Measurements from ENCODE around the gene PHPT1.

PHPT1 gene

GRCh38 chr9:136825295-136826187 lies 23.7 kb upstream of the PHPT1 start:
- TF ChIP-seq CREB1 (IDR thresholded peaks at IDR 0.05; ENCODE audit: low read depth) = no peak
- TF ChIP-seq FOXM1 (IDR thresholded peaks at IDR 0.05; ENCODE audit: borderline replicate concordance, low read depth) = no peak
- no peak for TF ChIP-seq CEBPB (IDR thresholded peaks at IDR 0.05)
- TF ChIP-seq EP300 (IDR thresholded peaks at IDR 0.05; ENCODE audit: borderline replicate concordance) = no peak
- TF ChIP-seq USF1 (IDR thresholded peaks at IDR 0.05) = no peak
- TF ChIP-seq REST (IDR thresholded peaks at IDR 0.05; ENCODE audit: low read depth) = no peak
- no peak for TF ChIP-seq NFIC (IDR thresholded peaks at IDR 0.05)
- no peak for TF ChIP-seq TAF1 (IDR thresholded peaks at IDR 0.05; ENCODE audit: low read depth)
- TF ChIP-seq MAX (IDR thresholded peaks at IDR 0.05) = no peak
- TF ChIP-seq RAD21 (IDR thresholded peaks at IDR 0.05; ENCODE audit: low read depth) = no peak
- no peak for TF ChIP-seq TCF12 (IDR thresholded peaks at IDR 0.05; ENCODE audit: low read depth)
- no peak for TF ChIP-seq ZBTB7A (IDR thresholded peaks at IDR 0.05; ENCODE audit: low read depth)
- no peak for TF ChIP-seq EGR1 (IDR thresholded peaks at IDR 0.05)
- no peak for TF ChIP-seq TEAD4 (IDR thresholded peaks at IDR 0.05)
- TF ChIP-seq YY1 (IDR thresholded peaks at IDR 0.05; ENCODE audit: low read depth) = no peak

- TF ChIP-seq TAF1 (IDR thresholded peaks at IDR 0.05; ENCODE audit: low read depth) = no peak
- no peak for TF ChIP-seq TCF12 (IDR thresholded peaks at IDR 0.05; ENCODE audit: low read depth)
- no peak for TF ChIP-seq NFIC (IDR thresholded peaks at IDR 0.05)
- no peak for TF ChIP-seq RAD21 (IDR thresholded peaks at IDR 0.05; ENCODE audit: low read depth)
- TF ChIP-seq USF1 (IDR thresholded peaks at IDR 0.05) = no peak
- no peak for TF ChIP-seq REST (IDR thresholded peaks at IDR 0.05; ENCODE audit: low read depth)
- TF ChIP-seq EP300 (IDR thresholded peaks at IDR 0.05; ENCODE audit: borderline replicate concordance) = no peak
- no peak for TF ChIP-seq CEBPB (IDR thresholded peaks at IDR 0.05)
- no peak for TF ChIP-seq MAX (IDR thresholded peaks at IDR 0.05)
Measured at GRCh38 chr9:136826188-136826541, 23.0 kb upstream of the PHPT1 start.

- TF ChIP-seq EGR1 (IDR thresholded peaks at IDR 0.05) (no peak), YY1 (IDR thresholded peaks at IDR 0.05; ENCODE audit: low read depth) (no peak), RAD21 (IDR thresholded peaks at IDR 0.05; ENCODE audit: low read depth) (no peak), TCF12 (IDR thresholded peaks at IDR 0.05; ENCODE audit: low read depth) (no peak), CREB1 (IDR thresholded peaks at IDR 0.05; ENCODE audit: low read depth) (no peak), EP300 (IDR thresholded peaks at IDR 0.05; ENCODE audit: borderline replicate concordance) (no peak), ZBTB7A (IDR thresholded peaks at IDR 0.05; ENCODE audit: low read depth) (no peak), REST (IDR thresholded peaks at IDR 0.05; ENCODE audit: low read depth) (no peak), FOXM1 (IDR thresholded peaks at IDR 0.05; ENCODE audit: borderline replicate concordance, low read depth) (no peak), NFIC (IDR thresholded peaks at IDR 0.05) (no peak), TEAD4 (IDR thresholded peaks at IDR 0.05) (no peak), MAX (IDR thresholded peaks at IDR 0.05) (no peak), USF1 (IDR thresholded peaks at IDR 0.05) (no peak), CEBPB (IDR thresholded peaks at IDR 0.05) (no peak), TAF1 (IDR thresholded peaks at IDR 0.05; ENCODE audit: low read depth) (no peak)
Measured at GRCh38 chr9:136826703-136827582, 22.3 kb upstream of the PHPT1 start.

Data from Ishikawa (cell line).